ENCODE data around the gene NXPH2.
"Not testable (repeated sequence)": the region's sequence is repeated elsewhere in the genome, so short reads cannot be mapped to it uniquely, and the experiment has no call there.

Gene NXPH2

DNA sequence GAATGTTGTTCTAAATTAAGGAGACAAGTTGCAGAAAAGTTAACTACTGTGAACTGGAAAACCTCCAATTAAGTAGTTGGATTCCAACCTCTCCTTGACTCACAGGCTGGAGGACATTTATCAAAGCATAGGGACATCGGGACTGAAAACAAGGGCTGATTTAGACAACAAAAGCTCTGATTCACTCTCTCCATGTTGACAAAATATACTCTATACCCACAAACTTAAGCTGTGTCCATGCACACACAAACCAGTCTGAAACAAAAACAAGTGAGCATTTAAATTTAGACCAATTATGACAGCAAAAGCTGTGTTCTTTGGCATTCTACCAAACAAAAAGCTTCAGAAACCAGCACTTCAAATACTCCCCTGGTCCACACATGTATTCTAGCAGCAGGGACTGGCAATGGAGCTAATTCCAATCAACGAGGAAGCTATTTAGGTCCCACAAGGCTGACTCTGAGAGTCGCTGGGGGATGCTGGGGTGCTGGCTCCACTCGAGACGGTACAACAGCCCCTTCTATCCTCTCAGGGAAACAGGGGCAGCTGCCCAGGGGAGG lies 71.4 kb downstream of the NXPH2 start:
- no peak for DNase-seq

DNA sequence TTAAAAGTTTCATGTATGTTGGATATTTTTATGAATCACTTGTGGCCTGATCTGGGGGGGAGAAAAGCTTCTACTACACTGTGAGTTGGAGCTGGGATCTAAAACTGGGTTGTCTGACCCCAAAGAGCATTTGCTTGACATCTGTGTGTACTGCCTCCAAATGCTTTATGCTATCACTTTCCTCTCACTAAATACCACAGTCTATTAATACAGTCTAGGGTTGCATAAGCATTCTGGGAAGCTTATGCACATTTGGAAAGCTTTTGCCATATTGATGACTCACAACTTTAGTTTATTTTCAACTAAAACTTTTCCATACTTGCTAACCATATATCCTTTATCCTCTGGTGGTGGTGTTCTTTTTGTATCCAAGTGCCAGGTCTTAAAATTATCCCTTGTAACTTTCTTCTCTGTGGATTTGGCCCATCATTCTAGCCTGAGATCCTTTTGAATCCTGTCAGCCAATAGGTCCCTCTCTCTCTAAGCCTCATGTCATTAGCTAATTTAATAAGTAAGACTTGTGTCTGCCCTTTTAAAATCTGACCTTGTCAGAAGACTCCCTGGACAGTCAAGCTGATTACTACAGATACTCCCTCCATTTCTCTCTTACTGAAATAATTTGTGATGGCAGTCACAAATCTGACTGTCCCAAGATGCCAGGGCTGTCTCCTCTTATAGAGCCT lies 72.7 kb downstream of the NXPH2 start:
- no peak for DNase-seq

DNA sequence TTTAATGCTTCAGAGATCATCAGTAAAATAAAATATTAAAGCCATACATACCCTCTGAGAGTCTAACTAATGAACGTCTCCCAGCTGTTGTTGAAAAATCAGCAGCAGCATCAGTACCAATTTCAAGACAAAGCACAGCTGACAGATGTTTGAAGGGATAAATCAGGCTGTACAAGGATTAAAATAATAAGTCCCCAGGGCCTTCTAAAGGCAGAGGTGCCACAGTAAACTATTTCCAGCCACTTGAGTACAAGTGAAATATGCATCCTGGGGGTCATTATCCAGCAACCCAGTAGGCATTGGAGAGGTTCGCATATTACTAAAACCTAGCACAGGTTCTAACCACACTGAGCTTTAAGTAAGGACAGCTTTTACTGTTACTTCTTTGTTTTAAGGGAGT lies 76.9 kb downstream of the NXPH2 start:
- no peak for DNase-seq

DNA sequence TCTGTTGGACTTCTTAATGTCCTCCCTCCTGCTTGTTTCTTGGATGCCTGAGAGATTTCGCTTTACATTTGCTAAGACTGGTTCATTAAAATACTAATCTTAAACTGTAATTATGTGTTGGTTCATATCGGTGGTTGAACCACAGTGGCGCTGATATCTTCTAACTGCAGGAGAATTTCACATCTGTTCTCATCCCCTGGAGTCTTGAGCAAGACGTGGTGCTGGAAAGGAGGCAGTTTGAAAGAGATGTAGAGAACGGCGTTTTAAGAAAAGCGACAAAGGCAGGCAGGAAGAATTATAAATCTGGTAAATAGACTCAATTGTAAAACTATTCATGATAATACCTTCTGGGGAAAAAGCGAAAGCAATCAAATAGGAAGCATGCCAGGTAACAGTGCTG lies 79.5 kb downstream of the NXPH2 start:
- no peak for DNase-seq

DNA sequence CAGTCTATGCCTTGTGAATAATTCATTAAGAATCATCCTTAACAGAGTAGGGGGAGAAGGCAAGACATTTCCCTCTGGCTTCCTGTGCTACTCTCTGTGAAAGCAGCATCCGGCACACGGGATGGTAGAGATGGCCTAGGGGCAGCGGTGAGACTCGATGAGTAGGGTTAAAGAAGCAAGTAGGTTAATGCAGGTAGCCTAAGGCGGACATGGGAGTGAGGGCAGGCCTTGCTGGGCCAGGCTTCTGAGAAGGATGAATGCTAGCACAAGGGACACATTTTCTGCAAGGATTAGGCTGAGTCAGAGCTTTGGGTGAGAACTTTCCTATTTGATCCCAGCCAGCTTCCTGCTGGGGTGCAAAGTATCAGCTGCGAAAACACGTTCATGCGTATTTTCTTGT lies 80.8 kb downstream of the NXPH2 start:
- no peak for DNase-seq

DNA sequence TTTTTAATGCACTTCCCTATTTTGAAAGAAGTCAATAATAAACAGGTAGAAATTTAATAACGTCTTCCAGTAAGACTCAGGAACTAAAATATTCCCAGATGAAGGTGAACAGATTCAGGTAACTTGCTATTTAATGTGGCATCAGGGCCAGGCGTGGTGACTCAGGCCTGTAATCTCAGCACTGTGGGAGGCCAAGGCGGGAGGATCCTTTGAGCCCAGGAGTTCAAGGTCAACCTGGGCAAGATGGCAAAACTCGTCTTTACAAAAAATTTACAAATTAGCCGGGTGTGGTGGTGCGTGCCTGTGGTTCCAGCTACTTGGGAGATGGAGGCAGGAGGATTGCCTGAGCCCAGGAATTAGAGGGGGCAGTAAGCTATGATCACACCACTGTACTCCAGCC lies 81.8 kb downstream of the NXPH2 start:
- no peak for DNase-seq

DNA sequence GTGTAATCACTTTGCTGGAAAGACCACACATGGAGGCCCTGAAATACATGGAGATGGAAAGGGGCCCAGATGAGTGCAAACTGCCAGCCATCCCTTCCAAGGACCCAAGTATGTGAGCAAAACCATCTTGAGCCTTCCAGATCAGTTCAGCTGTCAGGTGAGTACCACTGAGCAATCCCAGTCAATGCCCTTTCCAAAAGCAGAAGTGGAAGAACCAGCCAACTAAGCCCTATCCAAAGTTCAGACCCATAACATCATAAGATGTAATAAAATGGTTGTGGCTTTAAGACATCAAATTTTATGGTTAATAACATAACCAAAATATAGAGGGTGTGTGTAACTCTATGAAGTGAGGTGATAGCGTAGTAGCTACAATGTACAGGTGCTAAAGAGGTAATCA lies 88.5 kb downstream of the NXPH2 start:
- DNase-seq, result no peak

DNA sequence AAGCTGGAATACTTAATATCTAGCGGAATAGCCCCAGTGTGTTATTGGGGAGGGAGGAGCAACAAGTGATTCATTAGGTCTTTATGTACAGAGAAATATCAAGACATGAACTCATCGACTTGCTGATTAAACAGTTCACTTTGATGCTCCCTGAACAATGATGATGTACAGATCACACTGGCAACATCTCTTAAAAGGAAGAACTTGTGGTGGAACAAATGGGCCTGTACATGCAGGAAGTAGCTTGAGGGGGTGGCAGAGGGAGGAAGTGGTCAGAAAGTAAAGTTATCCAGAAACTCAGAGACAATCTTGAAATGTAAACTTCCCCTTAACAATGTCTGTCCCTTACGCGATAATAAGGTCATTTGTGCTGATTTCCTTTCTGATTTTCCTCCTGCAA lies 90.5 kb downstream of the NXPH2 start:
- DNase-seq, result no peak

DNA sequence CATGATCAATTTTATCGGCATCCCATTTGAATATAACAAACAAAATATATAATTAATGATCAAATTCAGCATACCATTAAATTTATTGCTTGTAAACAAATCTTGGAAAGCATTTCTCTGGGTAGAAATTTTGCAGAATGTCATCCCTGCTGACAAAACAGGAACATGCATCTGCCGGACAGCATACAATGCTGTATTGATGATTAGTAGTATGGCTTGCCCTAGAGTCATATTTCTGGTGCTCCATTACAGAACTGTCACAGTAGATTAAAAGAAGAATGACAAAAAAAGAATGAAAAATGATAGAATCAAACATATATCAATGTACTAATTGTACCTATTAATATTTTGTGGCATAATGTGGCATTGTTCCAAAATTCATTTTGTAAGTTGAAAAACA lies 98.0 kb downstream of the NXPH2 start:
- no peak for DNase-seq

DNA sequence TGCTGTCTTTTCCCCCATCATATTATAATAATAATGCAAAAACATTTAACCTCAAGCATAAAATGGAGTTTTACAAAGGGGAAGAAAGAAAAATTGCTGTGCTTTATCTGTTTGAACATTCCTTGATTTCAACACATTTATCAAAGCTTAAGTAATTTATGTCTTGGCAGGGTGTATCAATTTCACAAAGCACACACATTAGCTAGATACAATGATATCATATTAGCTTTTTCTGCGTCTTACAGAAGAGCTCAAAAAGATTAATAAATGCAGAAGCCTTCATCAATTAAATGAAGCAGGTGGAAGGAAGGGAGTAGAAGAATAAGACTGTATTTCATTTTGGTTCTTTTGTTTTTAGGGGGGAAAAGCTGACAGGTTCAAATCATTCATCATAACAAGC lies 103.0 kb downstream of the NXPH2 start:
- no peak for DNase-seq

DNA sequence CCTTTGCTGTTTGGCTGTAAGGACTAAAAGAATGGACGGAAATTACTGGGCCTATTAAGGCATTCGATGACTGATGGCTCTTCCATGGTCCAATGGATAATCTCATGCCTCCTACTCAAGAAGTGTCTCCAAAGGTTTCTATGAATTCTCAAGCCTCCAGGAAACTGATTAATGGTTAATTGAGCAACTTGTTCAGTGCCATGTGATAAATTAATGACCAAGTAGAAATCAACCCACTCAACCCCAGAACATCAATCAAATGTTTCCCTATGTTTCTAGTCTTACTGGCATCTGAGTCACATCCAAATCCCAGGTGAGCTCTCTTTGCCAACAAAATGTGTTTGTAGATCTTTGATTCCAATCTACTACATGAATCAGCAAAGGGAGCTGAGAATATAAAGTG lies 103.6 kb downstream of the NXPH2 start:
- DNase-seq, result no peak

DNA sequence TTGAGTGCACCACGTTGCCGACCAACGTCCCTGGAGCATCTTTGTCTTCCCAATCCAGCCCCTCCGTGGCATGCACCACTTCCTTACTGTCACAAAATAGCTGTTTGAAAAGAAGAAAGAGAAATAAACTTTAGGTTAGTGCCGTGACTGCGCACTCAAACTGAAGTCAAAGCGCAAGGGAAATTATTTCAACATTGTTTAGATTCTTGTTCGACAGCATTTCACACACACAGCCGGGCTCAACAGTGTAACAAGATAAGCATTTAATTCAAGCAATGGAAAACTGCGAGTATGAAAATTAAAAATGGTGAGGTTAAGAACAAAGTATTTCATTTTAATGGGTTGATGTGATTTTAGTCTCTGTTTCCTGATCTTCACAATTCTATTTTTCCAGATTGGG lies 108.6 kb downstream of the NXPH2 start:
- no peak for DNase-seq

DNA sequence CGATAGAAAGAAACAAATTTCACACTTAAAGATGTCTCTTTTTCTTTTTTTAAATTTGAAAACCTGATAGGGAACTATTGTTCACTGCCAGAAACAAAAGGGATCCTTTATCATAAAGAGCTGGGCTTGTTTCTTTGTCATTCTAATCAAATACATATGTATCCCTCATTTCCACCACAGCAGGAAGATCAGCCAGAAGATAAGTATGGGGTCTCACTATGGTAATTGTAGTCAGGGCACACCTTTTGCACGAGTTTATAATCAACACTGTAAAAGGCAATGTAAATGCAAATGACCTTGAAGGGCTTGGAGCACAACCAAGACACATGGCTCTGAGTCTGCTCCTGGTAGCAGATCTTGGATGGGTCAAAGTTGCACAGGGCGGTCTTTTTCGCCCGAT lies 109.5 kb downstream of the NXPH2 start:
- no peak for DNase-seq

DNA sequence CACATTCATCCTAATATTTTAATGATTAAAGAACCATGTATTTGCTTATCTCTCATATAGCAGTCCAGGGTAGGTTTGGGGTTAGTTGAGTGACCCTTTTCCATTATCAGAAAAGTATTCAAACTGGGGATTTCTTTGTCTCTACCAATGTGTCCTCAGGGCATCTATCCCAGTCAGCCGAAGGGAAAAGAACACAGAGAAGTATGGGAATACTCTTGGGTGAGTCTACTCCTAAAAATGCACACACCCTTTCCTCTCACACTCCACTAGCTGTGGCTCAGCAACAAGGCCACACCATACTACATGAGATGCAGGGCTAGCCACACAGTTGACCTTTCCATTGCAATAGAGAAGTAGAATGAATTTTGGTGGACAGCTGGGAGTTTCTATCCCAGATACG lies 114.3 kb downstream of the NXPH2 start:
- DNase-seq, result no peak

DNA sequence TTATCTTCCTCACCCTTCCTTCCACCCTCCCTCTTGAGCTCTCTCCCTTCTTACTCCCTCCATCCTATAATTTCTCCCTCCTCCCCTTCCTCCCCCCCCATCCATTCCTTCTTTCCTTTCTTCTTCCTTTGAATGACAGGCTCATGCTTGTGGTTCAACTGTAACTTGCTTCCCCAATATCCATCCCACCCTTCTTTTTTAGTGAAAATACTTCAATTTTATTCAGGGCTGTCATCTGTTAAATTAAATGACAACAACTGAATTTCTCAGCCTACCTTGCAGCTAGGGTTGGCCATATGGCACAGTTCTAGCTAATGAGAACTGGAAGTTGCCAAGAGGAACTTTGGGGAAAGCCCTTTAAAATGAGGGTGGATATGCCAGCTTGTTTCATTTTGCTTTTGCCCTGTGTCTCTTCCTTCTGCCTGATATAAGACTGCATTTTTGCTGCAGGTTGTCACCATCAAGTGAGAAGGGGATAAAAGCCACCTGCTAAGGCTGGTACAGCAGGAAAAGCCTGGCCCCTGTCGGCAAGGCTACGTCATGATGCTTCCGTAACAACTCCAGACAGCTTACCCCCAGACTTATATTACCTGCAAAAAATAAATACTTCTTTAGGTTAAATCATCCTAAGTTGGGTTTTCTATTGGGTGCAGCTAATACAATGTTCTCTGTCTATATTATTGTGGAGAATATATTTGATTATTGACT lies 121.8 kb downstream of the NXPH2 start:
- no peak for DNase-seq

DNA sequence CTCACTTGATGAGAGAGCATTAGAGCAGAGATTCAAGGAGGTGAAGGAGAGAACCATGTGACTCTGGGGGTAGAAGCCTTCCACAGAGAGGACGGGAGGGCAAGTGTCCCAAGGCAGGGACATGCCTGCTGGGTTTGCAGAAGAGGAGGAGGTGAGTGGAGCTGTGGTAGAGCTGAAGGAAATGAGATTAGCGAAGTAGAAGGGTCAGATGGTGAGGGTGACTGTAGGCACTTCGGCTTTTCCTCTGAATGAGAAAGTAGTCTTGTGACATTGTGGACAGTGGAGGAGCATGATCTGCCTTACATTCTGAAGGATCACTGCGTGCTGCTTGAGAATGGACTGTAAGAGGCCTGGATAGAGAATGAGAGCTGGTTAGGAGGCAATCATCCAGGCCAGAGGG lies 126.0 kb downstream of the NXPH2 start:
- DNase-seq, result no peak

DNA sequence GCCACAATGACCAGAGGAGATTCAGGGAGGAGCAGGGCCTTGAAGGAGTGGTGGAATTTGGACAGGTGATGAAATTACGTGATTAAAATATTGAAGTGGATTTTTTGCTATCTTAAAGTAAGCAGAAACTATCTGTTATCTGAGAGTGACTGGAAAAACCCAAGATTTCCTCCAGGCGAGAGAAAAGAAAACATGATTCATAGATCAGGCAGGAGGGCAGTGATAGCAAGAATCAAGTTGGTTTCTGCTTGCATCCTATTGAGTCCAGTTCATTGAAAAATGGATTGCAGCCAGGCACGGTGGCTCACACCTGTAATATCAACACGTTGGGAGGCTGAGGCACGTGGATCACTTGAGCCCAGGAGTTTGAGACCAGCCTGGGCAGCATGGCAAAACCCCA lies 127.8 kb downstream of the NXPH2 start:
- no peak for DNase-seq

DNA sequence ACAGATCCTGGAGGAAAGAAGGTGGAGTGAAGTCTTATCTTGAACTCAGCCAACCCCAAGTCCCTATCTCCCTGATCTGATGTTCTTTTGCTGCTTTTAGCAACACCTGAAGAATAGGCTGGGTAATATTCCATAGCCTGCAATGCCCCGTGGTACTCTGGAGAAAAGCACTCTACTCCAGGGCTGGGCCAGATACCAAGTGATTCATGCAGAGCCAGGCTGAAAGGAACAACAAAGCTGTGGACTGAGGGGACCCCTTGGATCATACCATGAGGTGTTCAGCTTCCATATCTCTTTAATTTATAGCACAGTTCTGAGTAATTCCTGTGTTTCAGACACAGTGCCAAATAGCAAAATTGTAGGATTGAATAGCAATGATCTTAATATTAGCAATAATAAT lies 130.6 kb downstream of the NXPH2 start:
- no peak for DNase-seq

DNA sequence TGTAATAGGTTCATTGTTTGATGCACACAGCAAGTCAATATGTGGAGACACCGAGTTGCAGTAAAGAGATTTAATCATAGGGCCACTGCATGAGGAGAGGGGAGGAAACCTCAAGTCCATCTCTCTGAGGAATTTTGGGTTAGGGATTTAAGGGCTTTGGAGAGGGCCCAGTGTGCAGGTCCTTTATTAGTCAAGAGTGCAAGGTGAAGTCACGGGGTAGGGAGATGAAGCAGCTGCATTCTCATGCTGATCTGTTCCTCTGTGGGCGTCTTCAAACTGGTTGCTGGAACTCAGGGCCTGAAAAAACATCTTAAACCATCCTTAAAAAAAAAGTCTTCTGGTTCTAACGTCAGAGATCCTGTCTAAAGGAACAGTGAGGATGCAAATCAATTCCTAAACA lies 131.6 kb downstream of the NXPH2 start:
- no peak for DNase-seq

DNA sequence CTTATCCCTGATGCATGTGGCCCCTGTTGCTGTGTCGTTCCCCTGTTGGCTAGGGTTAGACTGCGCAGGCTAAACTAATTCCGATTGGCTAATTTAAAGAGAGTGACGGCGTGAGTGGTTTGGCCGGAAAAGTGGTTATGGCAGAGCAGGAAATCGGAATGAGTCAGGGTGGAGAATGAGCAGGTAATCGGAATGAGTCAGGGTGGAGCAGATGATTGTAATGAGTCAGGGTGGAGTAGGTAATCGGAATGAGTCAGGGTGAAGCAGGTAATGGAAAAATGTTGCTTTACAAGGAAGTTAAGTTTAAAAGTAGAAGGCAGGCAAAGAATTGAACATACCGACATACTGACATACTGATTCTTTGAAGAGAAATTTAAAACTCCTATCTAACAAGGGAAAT lies 135.4 kb downstream of the NXPH2 start:
- DNase-seq, result not testable (repeated sequence)

DNA sequence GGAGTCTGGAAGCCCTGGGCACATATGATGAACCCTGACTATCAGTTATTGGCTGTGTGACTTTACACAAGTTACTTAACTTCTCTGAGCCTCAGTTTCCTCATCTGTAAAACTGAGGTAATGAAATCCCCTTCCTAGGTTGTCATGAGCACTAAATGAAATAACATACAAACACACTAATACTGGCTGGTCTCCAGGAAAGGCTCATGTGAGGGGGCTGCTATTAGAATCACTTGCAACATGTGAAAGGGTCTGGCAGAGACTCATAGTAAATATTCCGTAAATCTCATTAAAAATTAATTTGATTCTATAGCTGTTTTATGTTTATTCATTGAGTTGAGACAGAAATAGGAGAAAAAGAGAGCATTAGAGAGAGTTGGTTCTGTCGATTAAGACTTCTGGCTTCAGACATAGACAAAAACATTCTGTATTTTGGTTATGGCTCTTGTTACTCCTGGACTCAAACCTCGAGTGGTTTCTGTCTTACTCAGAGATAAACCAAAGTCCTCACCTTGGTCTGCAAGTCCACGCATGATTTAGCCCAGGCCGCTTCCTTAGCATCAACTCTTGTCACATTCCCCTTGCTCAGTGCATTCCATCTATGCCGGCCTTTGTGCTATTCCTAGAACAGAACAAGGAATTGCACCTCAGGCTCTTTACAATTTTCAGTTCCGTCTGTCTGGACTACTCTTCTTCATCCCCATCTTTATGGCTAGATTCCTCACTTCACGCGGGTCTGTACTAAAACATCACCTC lies 139.1 kb downstream of the NXPH2 start:
- DNase-seq, result no peak

DNA sequence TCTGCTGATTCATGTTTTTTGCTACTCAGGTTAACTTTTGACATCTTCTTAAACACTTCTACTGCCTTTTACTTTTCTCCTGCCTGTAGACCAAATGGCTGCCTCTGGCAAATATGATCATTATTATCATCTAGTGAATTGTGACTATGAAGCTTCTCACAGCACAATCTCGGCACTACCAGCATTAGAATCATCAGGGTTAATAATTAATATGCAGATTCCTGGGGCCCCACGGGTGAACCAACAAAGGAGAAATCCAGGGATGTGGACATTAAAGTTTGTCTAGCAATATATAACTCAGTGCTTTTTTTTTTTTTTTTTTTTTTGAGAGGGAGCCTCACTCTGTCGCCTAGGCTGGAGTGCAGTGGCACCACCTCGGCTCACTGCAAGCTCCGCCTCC lies 142.5 kb downstream of the NXPH2 start:
- no peak for DNase-seq

DNA sequence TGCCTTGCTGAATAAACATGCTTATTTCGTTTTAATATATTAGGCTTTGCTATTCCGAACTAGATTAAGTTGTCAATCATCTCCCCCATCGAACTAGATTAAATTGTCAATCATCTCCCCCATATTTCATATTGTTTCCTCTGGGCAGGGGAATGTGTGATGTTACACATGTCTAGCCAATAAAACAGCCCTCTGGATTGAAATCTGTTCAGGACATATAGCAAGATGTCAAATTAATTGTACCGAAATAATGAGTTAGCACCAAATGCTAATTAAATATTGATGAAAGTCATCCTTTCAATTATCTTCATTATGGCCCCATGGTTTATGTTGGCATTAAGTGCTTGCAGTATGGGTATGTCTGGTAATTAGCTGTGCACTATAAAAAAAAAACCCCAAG lies 143.1 kb downstream of the NXPH2 start:
- no peak for DNase-seq

DNA sequence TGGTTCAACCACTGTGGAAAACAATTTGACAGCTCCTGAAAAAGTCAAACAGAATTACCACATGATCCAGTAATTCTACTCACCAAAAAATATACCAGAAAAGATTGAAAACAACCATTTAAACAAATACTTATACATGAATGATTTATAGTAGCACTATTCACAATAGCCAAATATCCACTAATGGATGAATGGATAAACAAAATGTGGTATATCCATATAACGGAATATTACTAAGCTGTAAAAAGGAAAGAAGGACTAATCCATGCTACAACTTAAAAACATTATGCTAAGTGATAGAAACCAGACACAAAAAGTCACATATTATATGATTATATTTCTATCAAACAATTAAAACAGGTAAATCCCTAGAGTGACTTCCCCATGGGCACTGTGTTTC lies 147.1 kb downstream of the NXPH2 start:
- no peak for DNase-seq
